Astrocyte (in vitro differentiated cells and primary cell): ENCODE measurements around the gene RPS14.

Experiments
- EZH2 ChIP-seq: IDR thresholded peaks from 2 replicates; pipeline ENCODE4 v1.6.1; 2012; ENCODE audit warnings: mild to moderate bottlenecking, low read length, inconsistent platforms; ENCODE audit not compliant: insufficient read depth
- TF ChIP-seq, protein P1 (sequence below): IDR thresholded peaks from 2 replicates; pipeline ENCODE4 v1.5.1; 2011; ENCODE audit warnings: low read depth, mild to moderate bottlenecking, inconsistent platforms, low read length, moderate library complexity; ENCODE audit not compliant: insufficient read depth

DNA sequence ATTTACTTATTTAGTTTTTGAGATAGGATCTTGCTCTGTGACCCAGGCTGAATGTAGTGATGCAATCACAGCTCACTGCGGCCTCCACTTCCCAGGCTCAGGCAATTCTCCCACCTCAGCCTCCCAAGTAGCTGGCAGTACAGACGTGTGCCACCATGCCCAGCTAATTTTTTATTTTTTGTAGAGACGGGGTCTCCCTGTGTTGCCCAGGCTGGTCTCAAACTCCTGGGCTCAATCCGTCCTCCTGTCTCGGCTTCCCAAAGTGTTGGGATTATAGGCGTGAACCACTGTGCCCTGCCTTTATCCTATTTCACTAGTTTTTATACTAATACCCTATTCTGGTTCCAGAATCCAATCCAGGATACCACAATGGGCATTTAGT, 6.8 kb downstream of the RPS14 start:
- TF ChIP-seq, protein P1, sequence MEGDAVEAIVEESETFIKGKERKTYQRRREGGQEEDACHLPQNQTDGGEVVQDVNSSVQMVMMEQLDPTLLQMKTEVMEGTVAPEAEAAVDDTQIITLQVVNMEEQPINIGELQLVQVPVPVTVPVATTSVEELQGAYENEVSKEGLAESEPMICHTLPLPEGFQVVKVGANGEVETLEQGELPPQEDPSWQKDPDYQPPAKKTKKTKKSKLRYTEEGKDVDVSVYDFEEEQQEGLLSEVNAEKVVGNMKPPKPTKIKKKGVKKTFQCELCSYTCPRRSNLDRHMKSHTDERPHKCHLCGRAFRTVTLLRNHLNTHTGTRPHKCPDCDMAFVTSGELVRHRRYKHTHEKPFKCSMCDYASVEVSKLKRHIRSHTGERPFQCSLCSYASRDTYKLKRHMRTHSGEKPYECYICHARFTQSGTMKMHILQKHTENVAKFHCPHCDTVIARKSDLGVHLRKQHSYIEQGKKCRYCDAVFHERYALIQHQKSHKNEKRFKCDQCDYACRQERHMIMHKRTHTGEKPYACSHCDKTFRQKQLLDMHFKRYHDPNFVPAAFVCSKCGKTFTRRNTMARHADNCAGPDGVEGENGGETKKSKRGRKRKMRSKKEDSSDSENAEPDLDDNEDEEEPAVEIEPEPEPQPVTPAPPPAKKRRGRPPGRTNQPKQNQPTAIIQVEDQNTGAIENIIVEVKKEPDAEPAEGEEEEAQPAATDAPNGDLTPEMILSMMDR = no peak
- TF ChIP-seq EZH2 = no peak
